RWPE2 (cell line): ENCODE results near the gene POLD4.
A peak's percentile ranks its signal among the peaks of the same experiment; 100 is the strongest.

Experiments
- ATAC-seq: fragments of 200-7000 bp; cut with Tn5 transposase; 3 replicates; pipeline ENCODE4 v1.9.1; 2021; ENCODE audit warnings: low read depth
- DNase-seq: peaks from one replicate; pipeline ENCODE4 v3.0.0-alpha.2; 2020; ENCODE audit warnings: low spot score
- H3K27ac ChIP-seq: fragments of 450-650 bp; 2 replicates; pipeline ENCODE4 v1.5.1; 2017; ENCODE audit warnings: mild to moderate bottlenecking; ENCODE audit not compliant: poor library complexity, severe bottlenecking
- H3K27me3 ChIP-seq: fragments of 250-450 bp; sonication (Bioruptor Pico); 2 replicates; pipeline ENCODE4 v1.5.1; 2021; ENCODE audit warnings: mild to moderate bottlenecking, moderate library complexity; ENCODE audit not compliant: insufficient read depth, poor library complexity, severe bottlenecking
- H3K36me3 ChIP-seq: fragments of 250-450 bp; sonication (Bioruptor Pico); 2 replicates; pipeline ENCODE4 v1.5.1; 2020; ENCODE audit warnings: low read depth, mild to moderate bottlenecking, moderate library complexity
- H3K4me1 ChIP-seq: fragments of 250-450 bp; sonication (Bioruptor Pico); 2 replicates; pipeline ENCODE4 v1.5.1; 2021; ENCODE audit warnings: mild to moderate bottlenecking, moderate library complexity; ENCODE audit not compliant: insufficient read depth, poor library complexity, severe bottlenecking
- H3K4me3 ChIP-seq: fragments of 250-450 bp; sonication (Bioruptor Pico); 2 replicates; pipeline ENCODE4 v1.5.1; 2021; ENCODE audit warnings: mild to moderate bottlenecking, moderate library complexity; ENCODE audit not compliant: severe bottlenecking
- H3K9me3 ChIP-seq: fragments of 250-450 bp; sonication (Bioruptor Pico); 2 replicates; pipeline ENCODE4 v1.5.1; 2021; ENCODE audit warnings: mild to moderate bottlenecking, moderate library complexity; ENCODE audit not compliant: severe bottlenecking
- TF ChIP-seq, protein P1 (sequence below): fragments of 450-650 bp; IDR thresholded peaks from one replicate; pipeline ENCODE4 v1.5.1; 2017; ENCODE audit warnings: mild to moderate bottlenecking, moderate library complexity; ENCODE audit not compliant: poor library complexity, severe bottlenecking

Gene POLD4

DNA sequence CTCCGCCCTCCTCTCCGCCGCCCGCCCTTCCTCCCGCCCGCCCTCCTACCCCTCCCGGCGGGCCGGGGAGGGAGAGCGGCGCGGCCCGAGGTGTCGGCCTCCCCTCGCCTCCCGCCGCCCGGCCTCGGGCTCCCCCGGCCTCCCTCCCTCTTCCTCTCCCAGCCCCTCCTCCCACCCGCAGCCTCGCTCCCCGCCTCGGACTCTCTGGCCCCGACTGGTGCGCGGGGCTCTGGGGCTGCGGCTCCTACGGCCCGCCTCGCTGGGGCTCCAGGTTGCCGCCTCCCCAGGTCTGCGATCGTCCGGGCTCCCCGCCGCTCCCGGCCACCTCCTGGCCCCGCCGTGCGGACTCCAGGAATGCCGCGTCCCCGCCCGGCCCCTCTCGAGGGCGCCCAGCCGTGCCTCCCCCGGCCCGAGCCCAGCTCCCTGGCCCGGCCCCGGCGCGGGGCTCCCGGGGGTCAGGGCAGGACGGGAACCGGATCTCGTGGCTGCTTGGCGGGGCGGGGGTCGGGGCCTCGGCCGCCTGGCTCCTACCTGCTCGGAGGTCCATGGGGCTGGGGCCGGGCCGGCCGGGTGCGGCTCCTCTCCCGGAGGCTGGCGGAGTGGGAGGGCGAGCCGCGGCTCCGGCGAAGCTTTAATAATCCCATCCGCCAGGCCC, 19.8 kb upstream of the POLD4 start, which contains the start of gene CLCF1:
Gene CLCF1, minus strand, starts transcription at position 606 of the 655 bp plus-strand sequence. Its CDS starts 59 bp downstream, at position 547.
- peak; percentile 18 for ATAC-seq
- H3K9me3 ChIP-seq, result no peaks in the 10 kb centered on the region
- no peaks in the 10 kb centered on the region for H3K36me3 ChIP-seq
- H3K27ac ChIP-seq, result peak within 1 kb of the TSS; percentile 89
- no peak for DNase-seq
- TF ChIP-seq, protein P1, sequence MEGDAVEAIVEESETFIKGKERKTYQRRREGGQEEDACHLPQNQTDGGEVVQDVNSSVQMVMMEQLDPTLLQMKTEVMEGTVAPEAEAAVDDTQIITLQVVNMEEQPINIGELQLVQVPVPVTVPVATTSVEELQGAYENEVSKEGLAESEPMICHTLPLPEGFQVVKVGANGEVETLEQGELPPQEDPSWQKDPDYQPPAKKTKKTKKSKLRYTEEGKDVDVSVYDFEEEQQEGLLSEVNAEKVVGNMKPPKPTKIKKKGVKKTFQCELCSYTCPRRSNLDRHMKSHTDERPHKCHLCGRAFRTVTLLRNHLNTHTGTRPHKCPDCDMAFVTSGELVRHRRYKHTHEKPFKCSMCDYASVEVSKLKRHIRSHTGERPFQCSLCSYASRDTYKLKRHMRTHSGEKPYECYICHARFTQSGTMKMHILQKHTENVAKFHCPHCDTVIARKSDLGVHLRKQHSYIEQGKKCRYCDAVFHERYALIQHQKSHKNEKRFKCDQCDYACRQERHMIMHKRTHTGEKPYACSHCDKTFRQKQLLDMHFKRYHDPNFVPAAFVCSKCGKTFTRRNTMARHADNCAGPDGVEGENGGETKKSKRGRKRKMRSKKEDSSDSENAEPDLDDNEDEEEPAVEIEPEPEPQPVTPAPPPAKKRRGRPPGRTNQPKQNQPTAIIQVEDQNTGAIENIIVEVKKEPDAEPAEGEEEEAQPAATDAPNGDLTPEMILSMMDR, result no peak
- peaks cover 18% of the 10 kb centered on the region for H3K4me1 ChIP-seq
- peak within 1 kb of the TSS; percentile 65 for H3K4me3 ChIP-seq
- no peaks in the 10 kb centered on the region for H3K27me3 ChIP-seq

- DNase-seq, result no peak
- Histone ChIP-seq H3K27ac (peak overlapping the region; percentile 89), H3K27me3 (no peaks in the 10 kb centered on the region), H3K36me3 (no peaks in the 10 kb centered on the region), H3K9me3 (no peaks in the 10 kb centered on the region), H3K4me3 (peak overlapping the region; percentile 65), H3K4me1 (peaks cover 14% of the 10 kb centered on the region)
- no peak for ATAC-seq
- TF ChIP-seq, protein P1, result no peak
These were observed 19.1 kb upstream of the POLD4 start for GRCh38 chr11:67372321-67372992.

- no peaks in the 10 kb centered on the region for H3K27me3 ChIP-seq
- no peaks in the 10 kb centered on the region for H3K9me3 ChIP-seq
- no peak for ATAC-seq
- no peak overlapping the region for H3K4me3 ChIP-seq
- no peak for DNase-seq
- peaks cover 10% of the 10 kb centered on the region for H3K4me1 ChIP-seq
- TF ChIP-seq, protein P1, result no peak
- peak overlapping the region; percentile 89 for H3K27ac ChIP-seq
- H3K36me3 ChIP-seq, result no peaks in the 10 kb centered on the region
These were observed 18.6 kb upstream of the POLD4 start for GRCh38 chr11:67371911-67372320.

DNA sequence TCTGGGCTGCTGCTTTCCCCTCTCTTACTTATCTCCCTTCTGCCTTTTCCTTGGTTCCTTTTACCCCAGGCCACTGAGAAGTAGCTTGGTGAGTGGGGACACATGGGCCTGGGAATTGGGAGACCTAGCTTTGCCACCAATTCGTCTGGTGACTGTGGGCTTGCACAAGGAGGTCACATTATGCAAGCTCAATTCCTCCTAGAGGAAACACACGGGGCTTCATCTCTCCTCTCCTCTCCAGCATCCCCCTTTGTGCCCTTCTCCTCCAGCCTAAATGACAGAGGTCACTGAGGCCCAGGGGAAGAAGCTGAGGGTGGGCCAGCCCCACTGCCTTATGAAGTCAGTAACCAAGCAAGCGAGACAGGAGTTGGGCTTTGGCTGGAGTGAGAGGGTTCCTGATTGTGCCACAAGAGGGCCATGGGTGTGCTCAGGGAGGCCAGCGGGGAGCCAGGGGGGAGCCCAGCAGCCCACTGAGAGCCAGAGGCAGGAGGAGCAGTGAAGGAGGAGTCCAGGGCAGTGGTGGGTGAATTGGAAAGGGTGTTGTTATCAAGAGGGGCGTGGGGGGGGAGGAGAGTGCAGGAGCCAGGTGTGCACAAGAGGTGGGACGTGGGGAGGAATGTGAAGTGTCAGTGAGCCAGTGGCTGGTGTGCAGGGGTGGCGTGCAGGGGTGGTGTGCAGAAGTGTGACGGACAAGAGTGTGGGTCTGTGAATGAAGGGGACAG, 18.0 kb upstream of the POLD4 start:
- no peaks in the 10 kb centered on the region for H3K27me3 ChIP-seq
- H3K9me3 ChIP-seq, result no peaks in the 10 kb centered on the region
- TF ChIP-seq, protein P1, result peak; percentile 41
- peaks cover 10% of the 10 kb centered on the region for H3K4me1 ChIP-seq
- no peaks in the 10 kb centered on the region for H3K36me3 ChIP-seq
- H3K4me3 ChIP-seq, result no peak overlapping the region
- DNase-seq (no peak), ATAC-seq (peak; percentile 17; the same call in 2 of the 3 replicates)
- H3K27ac ChIP-seq, result peak overlapping the region; percentile 89
